Measurements from ENCODE around the gene TSPO2.
A peak's percentile ranks its signal among the peaks of the same experiment; 100 is the strongest.

DNA sequence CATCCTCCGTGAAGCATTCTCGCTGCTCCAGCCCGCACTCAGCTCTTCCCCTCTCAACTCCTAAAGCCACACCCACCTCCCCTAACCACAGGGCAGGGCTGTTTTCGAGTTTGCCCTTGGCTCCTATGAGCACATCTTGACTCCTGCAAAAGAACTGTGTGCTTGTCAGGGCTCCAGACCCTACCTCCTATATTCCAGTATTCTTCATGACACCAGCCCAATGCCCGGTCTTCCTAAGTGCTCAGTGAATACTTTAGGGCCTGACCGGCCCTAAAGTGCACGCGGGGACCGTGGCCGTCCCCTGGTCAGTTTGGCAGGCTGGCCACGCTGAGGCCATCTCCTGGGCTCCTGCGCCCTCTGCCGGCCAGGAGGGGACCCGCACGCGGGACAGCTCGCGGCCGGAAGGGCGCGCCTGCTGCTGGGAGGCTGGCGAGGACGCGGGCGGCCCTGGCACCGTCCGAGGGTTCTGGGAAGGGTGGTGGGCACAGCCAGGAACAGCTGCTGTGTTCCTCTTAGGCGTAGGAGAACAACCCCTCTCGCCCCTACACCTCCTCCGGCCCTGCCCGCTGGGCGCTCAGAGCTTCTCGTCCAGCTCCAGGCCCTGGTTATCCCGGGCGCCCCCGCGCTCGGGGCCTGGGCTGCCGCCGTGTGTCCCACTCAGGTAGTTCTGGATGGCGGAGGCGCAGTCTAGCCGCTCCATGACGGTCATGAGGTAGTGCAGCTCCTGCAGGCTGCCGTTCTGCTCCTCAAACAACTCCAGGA, 14.3 kb upstream of the TSPO2 start:
- no peak for TF ChIP-seq ZNF184 (CRISPR knock-in tag; IDR thresholded peaks at IDR 0.05)
- TF ChIP-seq HDAC2 (IDR thresholded peaks at IDR 0.05) = 0 out of 2 replicates have a peak, but pooled peaks have one; percentile 39
- TF ChIP-seq, protein P1, sequence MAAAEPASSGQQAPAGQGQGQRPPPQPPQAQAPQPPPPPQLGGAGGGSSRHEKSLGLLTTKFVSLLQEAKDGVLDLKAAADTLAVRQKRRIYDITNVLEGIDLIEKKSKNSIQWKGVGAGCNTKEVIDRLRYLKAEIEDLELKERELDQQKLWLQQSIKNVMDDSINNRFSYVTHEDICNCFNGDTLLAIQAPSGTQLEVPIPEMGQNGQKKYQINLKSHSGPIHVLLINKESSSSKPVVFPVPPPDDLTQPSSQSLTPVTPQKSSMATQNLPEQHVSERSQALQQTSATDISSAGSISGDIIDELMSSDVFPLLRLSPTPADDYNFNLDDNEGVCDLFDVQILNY (CRISPR knock-in tag; IDR thresholded peaks at IDR 0.05) = no peak
- TF ChIP-seq, protein P2, sequence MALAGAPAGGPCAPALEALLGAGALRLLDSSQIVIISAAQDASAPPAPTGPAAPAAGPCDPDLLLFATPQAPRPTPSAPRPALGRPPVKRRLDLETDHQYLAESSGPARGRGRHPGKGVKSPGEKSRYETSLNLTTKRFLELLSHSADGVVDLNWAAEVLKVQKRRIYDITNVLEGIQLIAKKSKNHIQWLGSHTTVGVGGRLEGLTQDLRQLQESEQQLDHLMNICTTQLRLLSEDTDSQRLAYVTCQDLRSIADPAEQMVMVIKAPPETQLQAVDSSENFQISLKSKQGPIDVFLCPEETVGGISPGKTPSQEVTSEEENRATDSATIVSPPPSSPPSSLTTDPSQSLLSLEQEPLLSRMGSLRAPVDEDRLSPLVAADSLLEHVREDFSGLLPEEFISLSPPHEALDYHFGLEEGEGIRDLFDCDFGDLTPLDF (CRISPR knock-in tag; IDR thresholded peaks at IDR 0.05) = no peak
- no peak for TF ChIP-seq TAF1 (IDR thresholded peaks at IDR 0.05; ENCODE audit: control insufficient read depth, extremely low read depth, insufficient read depth, low read length, severe bottlenecking)
- TF ChIP-seq, protein P3, sequence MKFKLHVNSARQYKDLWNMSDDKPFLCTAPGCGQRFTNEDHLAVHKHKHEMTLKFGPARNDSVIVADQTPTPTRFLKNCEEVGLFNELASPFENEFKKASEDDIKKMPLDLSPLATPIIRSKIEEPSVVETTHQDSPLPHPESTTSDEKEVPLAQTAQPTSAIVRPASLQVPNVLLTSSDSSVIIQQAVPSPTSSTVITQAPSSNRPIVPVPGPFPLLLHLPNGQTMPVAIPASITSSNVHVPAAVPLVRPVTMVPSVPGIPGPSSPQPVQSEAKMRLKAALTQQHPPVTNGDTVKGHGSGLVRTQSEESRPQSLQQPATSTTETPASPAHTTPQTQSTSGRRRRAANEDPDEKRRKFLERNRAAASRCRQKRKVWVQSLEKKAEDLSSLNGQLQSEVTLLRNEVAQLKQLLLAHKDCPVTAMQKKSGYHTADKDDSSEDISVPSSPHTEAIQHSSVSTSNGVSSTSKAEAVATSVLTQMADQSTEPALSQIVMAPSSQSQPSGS (CRISPR knock-in tag; IDR thresholded peaks at IDR 0.05) = no peak
- TF ChIP-seq TCF7L2 (IDR thresholded peaks at IDR 0.05; ENCODE audit: low read depth, low read length) = no peak
- TF ChIP-seq ADNP (tag; IDR thresholded peaks at IDR 0.05) = no peak
- no peak for TF ChIP-seq TFAM (CRISPR knock-in tag; conservative IDR thresholded peaks at IDR 0.05)
- 0 out of 2 replicates have a peak, but pooled peaks have one; percentile 52 for TF ChIP-seq RNF2 (IDR thresholded peaks at IDR 0.05)
- TF ChIP-seq SETDB1 (IDR thresholded peaks at IDR 0.05; ENCODE audit: low read length) = no peak
- TF ChIP-seq GATAD2A (IDR thresholded peaks at IDR 0.05) = no peak
- TF ChIP-seq, protein P4, sequence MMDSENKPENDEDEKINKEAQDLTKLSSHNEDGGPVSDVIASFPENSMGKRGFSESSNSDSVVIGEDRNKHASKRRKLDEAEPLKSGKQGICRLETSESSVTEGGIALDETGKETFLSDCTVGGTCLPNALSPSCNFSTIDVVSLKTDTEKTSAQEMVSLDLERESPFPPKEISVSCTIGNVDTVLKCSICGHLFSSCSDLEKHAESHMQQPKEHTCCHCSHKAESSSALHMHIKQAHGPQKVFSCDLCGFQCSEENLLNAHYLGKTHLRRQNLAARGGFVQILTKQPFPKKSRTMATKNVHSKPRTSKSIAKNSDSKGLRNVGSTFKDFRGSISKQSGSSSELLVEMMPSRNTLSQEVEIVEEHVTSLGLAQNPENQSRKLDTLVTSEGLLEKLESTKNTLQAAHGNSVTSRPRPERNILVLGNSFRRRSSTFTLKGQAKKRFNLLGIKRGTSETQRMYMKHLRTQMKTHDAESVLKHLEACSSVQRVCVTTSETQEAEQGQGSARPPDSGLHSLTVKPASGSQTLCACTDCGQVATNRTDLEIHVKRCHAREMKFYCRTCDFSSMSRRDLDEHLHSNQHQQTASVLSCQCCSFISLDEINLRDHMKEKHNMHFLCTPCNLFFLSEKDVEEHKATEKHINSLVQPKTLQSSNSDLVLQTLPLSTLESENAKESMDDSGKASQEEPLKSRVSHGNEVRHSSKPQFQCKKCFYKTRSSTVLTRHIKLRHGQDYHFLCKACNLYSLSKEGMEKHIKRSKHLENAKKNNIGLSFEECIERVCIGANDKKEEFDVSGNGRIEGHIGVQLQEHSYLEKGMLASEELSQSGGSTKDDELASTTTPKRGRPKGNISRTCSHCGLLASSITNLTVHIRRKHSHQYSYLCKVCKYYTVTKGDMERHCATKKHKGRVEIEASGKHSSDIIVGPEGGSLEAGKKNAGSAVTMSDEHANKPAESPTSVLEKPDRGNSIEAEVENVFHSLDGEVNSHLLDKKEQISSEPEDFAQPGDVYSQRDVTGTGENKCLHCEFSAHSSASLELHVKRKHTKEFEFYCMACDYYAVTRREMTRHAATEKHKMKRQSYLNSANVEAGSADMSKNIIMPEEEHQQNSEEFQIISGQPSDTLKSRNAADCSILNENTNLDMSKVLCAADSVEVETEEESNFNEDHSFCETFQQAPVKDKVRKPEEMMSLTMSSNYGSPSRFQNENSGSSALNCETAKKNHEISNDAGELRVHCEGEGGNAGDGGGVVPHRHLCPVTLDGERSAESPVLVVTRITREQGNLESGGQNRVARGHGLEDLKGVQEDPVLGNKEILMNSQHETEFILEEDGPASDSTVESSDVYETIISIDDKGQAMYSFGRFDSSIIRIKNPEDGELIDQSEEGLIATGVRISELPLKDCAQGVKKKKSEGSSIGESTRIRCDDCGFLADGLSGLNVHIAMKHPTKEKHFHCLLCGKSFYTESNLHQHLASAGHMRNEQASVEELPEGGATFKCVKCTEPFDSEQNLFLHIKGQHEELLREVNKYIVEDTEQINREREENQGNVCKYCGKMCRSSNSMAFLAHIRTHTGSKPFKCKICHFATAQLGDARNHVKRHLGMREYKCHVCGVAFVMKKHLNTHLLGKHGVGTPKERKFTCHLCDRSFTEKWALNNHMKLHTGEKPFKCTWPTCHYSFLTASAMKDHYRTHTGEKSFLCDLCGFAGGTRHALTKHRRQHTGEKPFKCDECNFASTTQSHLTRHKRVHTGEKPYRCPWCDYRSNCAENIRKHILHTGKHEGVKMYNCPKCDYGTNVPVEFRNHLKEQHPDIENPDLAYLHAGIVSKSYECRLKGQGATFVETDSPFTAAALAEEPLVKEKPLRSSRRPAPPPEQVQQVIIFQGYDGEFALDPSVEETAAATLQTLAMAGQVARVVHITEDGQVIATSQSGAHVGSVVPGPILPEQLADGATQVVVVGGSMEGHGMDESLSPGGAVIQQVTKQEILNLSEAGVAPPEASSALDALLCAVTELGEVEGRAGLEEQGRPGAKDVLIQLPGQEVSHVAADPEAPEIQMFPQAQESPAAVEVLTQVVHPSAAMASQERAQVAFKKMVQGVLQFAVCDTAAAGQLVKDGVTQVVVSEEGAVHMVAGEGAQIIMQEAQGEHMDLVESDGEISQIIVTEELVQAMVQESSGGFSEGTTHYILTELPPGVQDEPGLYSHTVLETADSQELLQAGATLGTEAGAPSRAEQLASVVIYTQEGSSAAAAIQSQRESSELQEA (IDR thresholded peaks at IDR 0.05; ENCODE audit: low read depth) = 0 out of 2 replicates have a peak, but pooled peaks have one; percentile 24
- no peak for TF ChIP-seq NCOA1 (IDR thresholded peaks at IDR 0.05; ENCODE audit: low read depth)

All from K562 (cell line).